A549 (cell line): Measurements from ENCODE around the gene SEC14L3. TPM values are rescaled to one million over a fixed set of nuclear protein-coding genes. Genes with fewer than 3 reads are reported as not detected.

Experiments
- ATAC-seq, 2 experiments: fragments of 200-7000 bp in 1 of 2; fragments of >200 bp in 1 of 2; cut with Nextera tagmentation in 1 of 2; cut with Tn5 transposase in 1 of 2; 3 replicates each; pipeline versions ENCODE4 v1.8.0 to v1.9.1; 2018 to 2020; ENCODE audit warnings: mild to moderate bottlenecking in 1 of 2, moderate library complexity in 1 of 2
- CTCF ChIA-PET: fragments of 300-600 bp; sonication (Branson Sonifier 250); formaldehyde crosslinking; extraction: SDS; loops from one replicate; lab custom pipeline; 2021; ENCODE audit warnings: antibody characterized with exemption, inconsistent platforms; lab: Yijun Ruan, JAX
- POLR2A ChIA-PET: fragments of 350-600 bp; formaldehyde crosslinking; extraction: SDS; loops from one replicate; lab custom pipeline; 2021; ENCODE audit warnings: antibody characterized with exemption, inconsistent platforms; lab: Yijun Ruan, JAX
- DNase-seq, 2 experiments: peaks; one replicate each; pipeline versions ENCODE4 v3.0.0 to v3.0.0-alpha.2; 2011 to 2016; ENCODE audit warnings: low read depth in 1 of 2, low spot score in 1 of 2
- FAIRE-seq: peaks from 2 replicates; lab custom pipeline; 2011; peaks lifted over from hg19 to GRCh38; lab: Jason Lieb, UNC
- H3K27ac ChIP-seq, 2 experiments: fragments of >200 bp; sonication (Bioruptor Twin); formaldehyde crosslinking; 3 replicates each; pipeline ENCODE4 v1.5.1; 2016 to 2017
- H3K4me1 ChIP-seq: fragments of >200 bp; sonication (Bioruptor Twin); formaldehyde crosslinking; 3 replicates; pipeline ENCODE4 v1.6.1; 2016
- H3K4me2 ChIP-seq: fragments of >200 bp; sonication (Bioruptor Twin); formaldehyde crosslinking; 3 replicates; pipeline ENCODE4 v1.6.1; 2016
- H3K4me3 ChIP-seq: fragments of >200 bp; sonication (Bioruptor Twin); formaldehyde crosslinking; 3 replicates; pipeline ENCODE4 v1.5.1; 2016
- H3K9me3 ChIP-seq: fragments of >200 bp; sonication (Bioruptor Twin); formaldehyde crosslinking; 3 replicates; pipeline ENCODE4 v1.6.1; 2016
- CEBPB ChIP-seq, 2 experiments: fragments of >200 bp in 1 of 2; sonication (Bioruptor Twin) in 1 of 2; formaldehyde crosslinking in 1 of 2; IDR thresholded peaks; 2 replicates each; pipeline ENCODE4 v1.6.1; 2012 to 2016
- CHD4 ChIP-seq: fragments of 200-600 bp; sonication (generic); IDR thresholded peaks from 2 replicates; pipeline ENCODE4 v1.6.1; 2016; ENCODE audit warnings: antibody characterized with exemption, mild to moderate bottlenecking, borderline replicate concordance
- EHF ChIP-seq: fragments of 250-450 bp; sonication (Bioruptor Pico); IDR thresholded peaks from 2 replicates; pipeline ENCODE4 v1.5.0; 2020; ENCODE audit warnings: mild to moderate bottlenecking
- EHMT2 ChIP-seq: fragments of 200-600 bp; sonication (generic); IDR thresholded peaks from 2 replicates; pipeline ENCODE4 v1.6.1; 2016; ENCODE audit warnings: antibody characterized with exemption, low read depth, mild to moderate bottlenecking, moderate library complexity
- ESRRA ChIP-seq: fragments of 150-350 bp; IDR thresholded peaks from 2 replicates; pipeline ENCODE4 v1.6.1; 2014; ENCODE audit warnings: mild to moderate bottlenecking, low read length, borderline replicate concordance
- FOSB ChIP-seq: fragments of 250-450 bp; sonication (Bioruptor Pico); IDR thresholded peaks from 2 replicates; pipeline ENCODE4 v1.5.0; 2020; ENCODE audit warnings: mild to moderate bottlenecking, moderate library complexity
- FOXS1 ChIP-seq: fragments of 250-450 bp; sonication (Bioruptor Pico); IDR thresholded peaks from 2 replicates; pipeline ENCODE4 v1.5.0; 2020; ENCODE audit warnings: mild to moderate bottlenecking, moderate library complexity
- GATA3 ChIP-seq: IDR thresholded peaks from 2 replicates; pipeline ENCODE4 v1.6.1; 2012; ENCODE audit warnings: borderline replicate concordance
- HES2 ChIP-seq: fragments of >200 bp; sonication (Bioruptor Twin); formaldehyde crosslinking; IDR thresholded peaks from 2 replicates; pipeline ENCODE4 v1.6.1; 2016
- HEYL ChIP-seq: fragments of 250-450 bp; sonication (Bioruptor Pico); IDR thresholded peaks from 2 replicates; pipeline ENCODE4 v1.8.0; 2021; ENCODE audit warnings: mild to moderate bottlenecking, moderate library complexity
- HOXB5 ChIP-seq: fragments of 250-450 bp; sonication (Bioruptor Pico); IDR thresholded peaks from 2 replicates; pipeline ENCODE4 v1.5.0; 2020; ENCODE audit warnings: mild to moderate bottlenecking, moderate library complexity
- KDM1A ChIP-seq: fragments of 200-600 bp; sonication (generic); IDR thresholded peaks from 2 replicates; pipeline ENCODE4 v1.6.1; 2016; ENCODE audit warnings: low read depth, mild to moderate bottlenecking
- MAFK ChIP-seq: fragments of 450-650 bp; IDR thresholded peaks from 2 replicates; pipeline ENCODE4 v1.6.1; 2014; ENCODE audit not compliant: partially characterized antibody
- MAX ChIP-seq: IDR thresholded peaks from 2 replicates; pipeline ENCODE4 v1.6.1; 2012
- NR3C1 ChIP-seq: fragments of >200 bp; sonication (Bioruptor Twin); formaldehyde crosslinking; IDR thresholded peaks from 3 replicates; pipeline ENCODE4 v1.6.1; 2017
- POLR2AphosphoS2 ChIP-seq: conservative IDR thresholded peaks from 2 replicates; pipeline ENCODE4 v1.6.1; 2012; ENCODE audit warnings: low read length, improper control_type of control experiment, inconsistent platforms
- RARB ChIP-seq: fragments of 250-450 bp; sonication (Bioruptor Pico); IDR thresholded peaks from 2 replicates; pipeline ENCODE4 v1.8.0; 2021; ENCODE audit warnings: mild to moderate bottlenecking, moderate library complexity
- RCOR1 ChIP-seq: fragments of 150-350 bp; IDR thresholded peaks from 2 replicates; pipeline ENCODE4 v1.6.1; 2014; ENCODE audit warnings: antibody characterized with exemption, low read length, low read depth
- RFX5 ChIP-seq: fragments of 450-650 bp; IDR thresholded peaks from 2 replicates; pipeline ENCODE4 v1.7.1; 2014; ENCODE audit warnings: antibody characterized with exemption, mild to moderate bottlenecking, moderate library complexity
- RNF2 ChIP-seq: fragments of 200-600 bp; sonication (generic); IDR thresholded peaks from 2 replicates; pipeline ENCODE4 v1.6.1; 2016; ENCODE audit warnings: low read depth, mild to moderate bottlenecking, antibody characterized with exemption, moderate library complexity, borderline replicate concordance
- SMC3 ChIP-seq: fragments of >200 bp; sonication (Bioruptor Twin); formaldehyde crosslinking; IDR thresholded peaks from 3 replicates; pipeline ENCODE4 v1.6.1; 2018; ENCODE audit warnings: inconsistent platforms
- SREBF2 ChIP-seq: fragments of 450-650 bp; IDR thresholded peaks from 2 replicates; pipeline ENCODE4 v1.6.1; 2014; ENCODE audit warnings: mild to moderate bottlenecking, moderate library complexity
- USF2 ChIP-seq: fragments of 450-650 bp; IDR thresholded peaks from 2 replicates; pipeline ENCODE4 v1.6.1; 2014; ENCODE audit warnings: antibody characterized with exemption
- ZC3H11A ChIP-seq: fragments of 450-650 bp; IDR thresholded peaks from 2 replicates; pipeline ENCODE4 v1.6.1; 2014; ENCODE audit warnings: antibody characterized with exemption, mild to moderate bottlenecking
- ZSCAN20 ChIP-seq: fragments of 250-450 bp; sonication (Bioruptor Pico); IDR thresholded peaks from 2 replicates; pipeline ENCODE4 v1.8.0; 2022; ENCODE audit warnings: mild to moderate bottlenecking, moderate library complexity
- WGBS: methylation state at CpG from one replicate; pipeline ENCODE4 v1.1.6; 2017; ENCODE audit errors: missing lambda C conversion rate; 5-methylcytosine and 5-hydroxymethylcytosine counted together
- polyA plus RNA-seq, 4 experiments: library from polyadenylated mRNA; depleted of rRNA in 3 of 4; stranded (reverse); fragments of >200 nt; fragmentation: RNase III in 1 of 4; extraction: RNeasy Plus Mini Kit Qiagen cat#74134 plus additional on column Dnase treatment in 1 of 4; gene quantifications; 2 replicates in 3 of 4; 3 replicates in 1 of 4; pipeline ENCODE4 v1.2.3, GENCODE V29; 2011 to 2017
- TF ChIP-seq, protein P1 (sequence below): fragments of 250-450 bp; sonication (Bioruptor Pico); IDR thresholded peaks from 2 replicates; pipeline ENCODE4 v1.5.0; 2021; ENCODE audit warnings: mild to moderate bottlenecking, moderate library complexity, borderline replicate concordance

The SEC14L3 gene
- polyA plus RNA-seq, 2 of the 4 experiments (the other 2 are of a cell fraction): 0.04 TPM; not detected in 1

- 76% methylated on average over 7 of the region's 14 CpGs for WGBS
- H3K4me1 ChIP-seq: no peaks in the 10 kb centered on the region
- no peak overlapping the region for H3K4me3 ChIP-seq
- ChIA-PET POLR2A (no interaction called here), CTCF (interaction anchor here (0.7 to 2.3 kb wide), 3 partner anchors 11 to 109 kb away, joined by 3 to 19 read pairs (median 3); no protein-coding TSS in a partner anchor)
- H3K9me3 ChIP-seq: no peaks in the 10 kb centered on the region
- H3K27ac ChIP-seq: no peak overlapping the region
- no peak overlapping the region for H3K4me2 ChIP-seq
- no peak for DNase-seq
- no peak for ATAC-seq
- no peak for FAIRE-seq
- TF ChIP-seq CEBPB (IDR thresholded peaks at IDR 0.05): no peak
- no peak for TF ChIP-seq GATA3
- TF ChIP-seq MAFK: no peak
- TF ChIP-seq HES2: no peak
- TF ChIP-seq NR3C1: no peak
- TF ChIP-seq ESRRA: no peak
- no peak for TF ChIP-seq SMC3
- no peak for TF ChIP-seq ZSCAN20 (CRISPR knock-in tag)
- no peak for TF ChIP-seq RARB (CRISPR knock-in tag)
- no peak for TF ChIP-seq USF2
- TF ChIP-seq RFX5: no peak
- TF ChIP-seq SREBF2: no peak
- TF ChIP-seq FOSB (CRISPR knock-in tag): no peak
- no peak for TF ChIP-seq RNF2
- no peak for TF ChIP-seq RCOR1
Measured at GRCh38 chr22:30495041-30495784, 23.4 kb upstream of the SEC14L3 start.

GRCh38 chr22:30492144-30492543, 20.3 kb upstream of the SEC14L3 start:
- FAIRE-seq (no peak), ATAC-seq (no peak), DNase-seq (no peak)
- Histone ChIP-seq H3K4me2 (no peak overlapping the region), H3K9me3 (no peaks in the 10 kb centered on the region), H3K4me1 (peaks cover 2% of the 10 kb centered on the region), H3K27ac (no peak overlapping the region), H3K4me3 (no peak overlapping the region)
- ChIA-PET POLR2A (no interaction called here), CTCF (no interaction called here)
- WGBS: 87% methylated on average over 12 of the region's 12 CpGs
- TF ChIP-seq HEYL (CRISPR knock-in tag) (no peak), RFX5 (no peak), RCOR1 (no peak), MAX (no peak), ZC3H11A (no peak), HOXB5 (CRISPR knock-in tag) (no peak), ZSCAN20 (CRISPR knock-in tag) (no peak), EHF (CRISPR knock-in tag) (no peak), POLR2AphosphoS2 (no peak), EHMT2 (no peak), RARB (CRISPR knock-in tag) (no peak), KDM1A (no peak), FOXS1 (CRISPR knock-in tag) (no peak), CHD4 (no peak)
- TF ChIP-seq, protein P1, sequence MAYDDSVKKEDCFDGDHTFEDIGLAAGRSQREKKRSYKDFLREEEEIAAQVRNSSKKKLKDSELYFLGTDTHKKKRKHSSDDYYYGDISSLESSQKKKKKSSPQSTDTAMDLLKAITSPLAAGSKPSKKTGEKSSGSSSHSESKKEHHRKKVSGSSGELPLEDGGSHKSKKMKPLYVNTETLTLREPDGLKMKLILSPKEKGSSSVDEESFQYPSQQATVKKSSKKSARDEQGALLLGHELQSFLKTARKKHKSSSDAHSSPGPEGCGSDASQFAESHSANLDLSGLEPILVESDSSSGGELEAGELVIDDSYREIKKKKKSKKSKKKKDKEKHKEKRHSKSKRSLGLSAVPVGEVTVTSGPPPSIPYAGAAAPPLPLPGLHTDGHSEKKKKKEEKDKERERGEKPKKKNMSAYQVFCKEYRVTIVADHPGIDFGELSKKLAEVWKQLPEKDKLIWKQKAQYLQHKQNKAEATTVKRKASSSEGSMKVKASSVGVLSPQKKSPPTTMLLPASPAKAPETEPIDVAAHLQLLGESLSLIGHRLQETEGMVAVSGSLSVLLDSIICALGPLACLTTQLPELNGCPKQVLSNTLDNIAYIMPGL (CRISPR knock-in tag): no peak
